Ishikawa (cell line): ENCODE results near the gene SYNM.

ENCODE experiments used
- CEBPB ChIP-seq: IDR thresholded peaks from 2 replicates; pipeline ENCODE4 v1.6.1; 2012
- CREB1 ChIP-seq: IDR thresholded peaks from 2 replicates; pipeline ENCODE4 v1.6.1; 2012; ENCODE audit warnings: low read depth
- EGR1 ChIP-seq: IDR thresholded peaks from 2 replicates; pipeline ENCODE4 v1.6.1; 2012
- EP300 ChIP-seq: IDR thresholded peaks from 2 replicates; pipeline ENCODE4 v1.6.1; 2012; ENCODE audit warnings: borderline replicate concordance
- FOXM1 ChIP-seq: IDR thresholded peaks from 2 replicates; pipeline ENCODE4 v1.6.1; 2012; ENCODE audit warnings: low read depth, borderline replicate concordance
- MAX ChIP-seq: IDR thresholded peaks from 2 replicates; pipeline ENCODE4 v1.6.1; 2012
- NFIC ChIP-seq: IDR thresholded peaks from 2 replicates; pipeline ENCODE4 v1.6.1; 2012
- RAD21 ChIP-seq: IDR thresholded peaks from 2 replicates; pipeline ENCODE4 v1.6.1; 2012; ENCODE audit warnings: low read depth
- REST ChIP-seq: IDR thresholded peaks from 2 replicates; pipeline ENCODE4 v1.6.1; 2012; ENCODE audit warnings: low read depth, mild to moderate bottlenecking
- TAF1 ChIP-seq: IDR thresholded peaks from 2 replicates; pipeline ENCODE4 v1.6.1; 2012; ENCODE audit warnings: low read depth, mild to moderate bottlenecking
- TCF12 ChIP-seq: IDR thresholded peaks from 2 replicates; pipeline ENCODE4 v1.6.1; 2012; ENCODE audit warnings: low read depth
- TEAD4 ChIP-seq: IDR thresholded peaks from 2 replicates; pipeline ENCODE4 v1.6.1; 2012
- YY1 ChIP-seq: IDR thresholded peaks from 2 replicates; pipeline ENCODE4 v1.6.1; 2012; ENCODE audit warnings: low read depth
- ZBTB7A ChIP-seq: IDR thresholded peaks from 2 replicates; pipeline ENCODE4 v1.6.1; 2012; ENCODE audit warnings: low read depth
- TF ChIP-seq, protein P1 (sequence below): IDR thresholded peaks from 2 replicates; pipeline ENCODE4 v1.6.1; 2012

The SYNM gene

DNA sequence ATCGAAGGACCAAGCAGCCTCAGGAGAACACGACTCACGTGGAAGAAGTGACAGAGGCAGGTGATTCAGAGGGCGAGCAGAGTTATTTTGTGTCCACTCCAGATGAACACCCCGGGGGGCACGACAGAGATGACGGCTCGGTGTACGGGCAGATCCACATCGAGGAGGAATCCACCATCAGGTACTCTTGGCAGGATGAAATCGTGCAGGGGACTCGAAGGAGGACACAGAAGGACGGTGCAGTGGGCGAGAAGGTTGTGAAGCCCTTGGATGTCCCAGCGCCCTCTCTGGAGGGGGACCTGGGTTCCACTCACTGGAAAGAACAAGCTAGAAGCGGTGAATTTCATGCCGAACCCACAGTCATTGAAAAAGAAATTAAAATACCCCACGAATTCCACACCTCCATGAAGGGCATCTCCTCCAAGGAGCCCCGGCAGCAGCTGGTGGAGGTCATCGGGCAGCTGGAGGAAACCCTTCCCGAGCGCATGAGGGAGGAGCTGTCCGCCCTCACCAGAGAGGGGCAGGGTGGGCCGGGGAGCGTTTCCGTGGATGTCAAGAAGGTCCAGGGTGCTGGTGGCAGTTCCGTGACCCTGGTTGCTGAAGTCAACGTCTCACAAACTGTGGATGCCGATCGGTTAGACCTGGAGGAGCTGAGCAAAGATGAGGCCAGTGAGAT lies 26.0 kb downstream of the SYNM start:
- no peak for TF ChIP-seq YY1
- TF ChIP-seq ZBTB7A, result no peak

- TF ChIP-seq FOXM1 (no peak), TAF1 (no peak), EGR1 (no peak), YY1 (no peak), REST (no peak)
These were observed 26.7 kb downstream of the SYNM start for GRCh38 chr15:99131441-99132023.

DNA sequence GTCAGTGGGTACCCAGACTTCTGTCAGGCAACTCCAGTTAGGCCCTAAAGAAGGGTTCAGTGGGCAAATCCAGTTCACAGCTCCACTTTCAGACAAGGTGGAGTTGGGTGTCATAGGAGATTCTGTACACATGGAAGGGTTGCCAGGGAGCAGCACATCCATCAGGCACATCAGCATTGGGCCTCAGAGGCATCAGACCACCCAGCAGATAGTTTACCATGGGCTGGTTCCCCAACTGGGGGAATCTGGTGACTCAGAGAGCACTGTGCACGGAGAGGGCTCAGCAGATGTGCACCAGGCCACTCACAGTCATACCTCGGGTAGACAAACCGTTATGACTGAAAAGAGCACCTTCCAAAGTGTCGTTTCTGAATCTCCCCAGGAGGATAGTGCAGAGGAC lies 27.2 kb downstream of the SYNM start:
- TF ChIP-seq MAX (no peak), CREB1 (no peak), TCF12 (no peak), EP300 (no peak), YY1 (no peak), EGR1 (no peak), TEAD4 (no peak), NFIC (no peak), FOXM1 (no peak), TAF1 (no peak), RAD21 (no peak), ZBTB7A (no peak), REST (no peak), CEBPB (no peak)
- TF ChIP-seq, protein P1, sequence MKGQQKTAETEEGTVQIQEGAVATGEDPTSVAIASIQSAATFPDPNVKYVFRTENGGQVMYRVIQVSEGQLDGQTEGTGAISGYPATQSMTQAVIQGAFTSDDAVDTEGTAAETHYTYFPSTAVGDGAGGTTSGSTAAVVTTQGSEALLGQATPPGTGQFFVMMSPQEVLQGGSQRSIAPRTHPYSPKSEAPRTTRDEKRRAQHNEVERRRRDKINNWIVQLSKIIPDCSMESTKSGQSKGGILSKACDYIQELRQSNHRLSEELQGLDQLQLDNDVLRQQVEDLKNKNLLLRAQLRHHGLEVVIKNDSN, result no peak

DNA sequence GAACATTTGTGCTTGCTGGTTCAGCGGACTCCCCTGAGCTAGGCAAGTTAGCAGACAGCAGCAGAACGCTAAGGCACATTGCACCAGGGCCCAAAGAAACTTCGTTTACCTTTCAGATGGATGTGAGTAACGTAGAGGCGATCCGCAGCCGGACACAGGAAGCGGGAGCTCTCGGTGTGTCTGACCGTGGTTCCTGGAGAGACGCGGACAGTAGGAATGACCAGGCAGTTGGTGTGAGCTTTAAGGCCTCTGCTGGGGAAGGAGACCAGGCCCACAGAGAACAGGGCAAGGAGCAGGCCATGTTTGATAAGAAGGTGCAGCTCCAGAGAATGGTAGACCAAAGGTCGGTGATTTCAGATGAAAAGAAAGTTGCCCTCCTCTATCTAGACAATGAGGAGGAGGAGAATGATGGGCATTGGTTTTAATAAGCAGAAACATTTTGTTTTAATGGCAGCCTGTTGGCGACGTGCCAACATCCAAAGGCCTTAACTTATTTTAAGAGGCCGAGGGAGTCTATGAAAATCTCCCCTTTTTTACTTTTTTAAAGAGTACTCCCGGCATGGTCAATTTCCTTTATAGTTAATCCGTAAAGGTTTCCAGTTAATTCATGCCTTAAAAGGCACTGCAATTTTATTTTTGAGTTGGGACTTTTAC lies 27.9 kb downstream of the SYNM start:
- TF ChIP-seq NFIC, result peak; percentile 49
- no peak for TF ChIP-seq YY1

- TF ChIP-seq, protein P1, result no peak
- TF ChIP-seq CEBPB (no peak), RAD21 (no peak), MAX (no peak), TEAD4 (no peak), FOXM1 (no peak), TCF12 (no peak), CREB1 (no peak), EP300 (no peak), YY1 (no peak), ZBTB7A (no peak), NFIC (no peak), EGR1 (no peak), REST (no peak), TAF1 (no peak)
These were observed 29.5 kb downstream of the SYNM start for GRCh38 chr15:99134317-99134821.
